HepG2 (cell line): ENCODE data around the gene LOXL4. TPM values are rescaled to one million over a fixed set of nuclear protein-coding genes. Genes with fewer than 3 reads are reported as not detected.
A peak's percentile ranks its signal among the peaks of the same experiment; 100 is the strongest.

Source experiments
- CBX1 ChIP-seq: IDR thresholded peaks from one replicate; pipeline ENCODE4 v1.6.1; 2016; ENCODE audit warnings: antibody characterized with exemption, low read depth
- MED1 ChIP-seq: sonication (generic); formaldehyde crosslinking; IDR thresholded peaks from 2 replicates; pipeline ENCODE4 v1.4.0; 2020; ENCODE audit warnings: missing genetic modification reagents
- SRF ChIP-seq: IDR thresholded peaks from 2 replicates; pipeline ENCODE4 v1.6.1; 2011; ENCODE audit warnings: mild to moderate bottlenecking, low read depth, low read length, moderate library complexity
- ZMYM2 ChIP-seq: sonication (generic); formaldehyde crosslinking; IDR thresholded peaks from 2 replicates; pipeline ENCODE4 v1.8.0; 2022; ENCODE audit warnings: mild to moderate bottlenecking, missing genetic modification reagents
- ZNF264 ChIP-seq: sonication (generic); formaldehyde crosslinking; IDR thresholded peaks from 2 replicates; pipeline ENCODE4 v1.4.0; 2020; ENCODE audit warnings: missing genetic modification reagents
- ZNF816 ChIP-seq: sonication (generic); formaldehyde crosslinking; IDR thresholded peaks from 2 replicates; pipeline ENCODE4 v1.8.0; 2022; ENCODE audit warnings: missing genetic modification reagents, mild to moderate bottlenecking, borderline replicate concordance
- polyA plus RNA-seq, 8 experiments: library from polyadenylated mRNA; depleted of rRNA in 3 of 8; stranded (reverse) in 7 of 8; unstranded in 1 of 8; fragments of >200 nt; fragmentation: Illumina TruSeq in 4 of 8; extraction: Trizol in 4 of 8; gene quantifications; 2 replicates each; pipeline versions ENCODE4 v1.2.1 to v1.2.3, GENCODE V29; 2011 to 2016; ENCODE audit warnings: low read depth in 4 of 8, missing spikeins in 1 of 8, mixed read lengths in 1 of 8; ENCODE audit not compliant: insufficient read depth in 1 of 8
- total RNA-seq, 5 experiments: library from RNA; depleted of rRNA; stranded (reverse); fragments of >200 nt; fragmentation: Illumina TruSeq; extraction: Trizol; gene quantifications; 2 replicates each; pipeline ENCODE4 v1.2.3, GENCODE V29; 2016; ENCODE audit warnings: low read depth in 1 of 5
- TF ChIP-seq, protein P1 (sequence below): IDR thresholded peaks from 2 replicates; pipeline ENCODE4 v1.6.1; 2012; ENCODE audit warnings: inconsistent platforms
- TF ChIP-seq, protein P2 (sequence below): sonication (generic); formaldehyde crosslinking; IDR thresholded peaks from 2 replicates; pipeline ENCODE4 v1.4.0; 2020; ENCODE audit warnings: missing genetic modification reagents
- TF ChIP-seq, protein P3 (sequence below): sonication (generic); formaldehyde crosslinking; IDR thresholded peaks from 2 replicates; pipeline ENCODE4 v1.4.0; 2020; ENCODE audit warnings: mild to moderate bottlenecking, missing genetic modification reagents
- TF ChIP-seq, protein P4 (sequence below): sonication (generic); formaldehyde crosslinking; IDR thresholded peaks from 2 replicates; pipeline ENCODE4 v1.4.0; 2020; ENCODE audit warnings: low read depth, missing genetic modification reagents

Gene LOXL4
- total and polyA plus RNA-seq, 2 of the 13 experiments (the other 11 are each of a cell fraction or from before 2014, with no cell fraction given), result 8.8 to 21.1 TPM

DNA sequence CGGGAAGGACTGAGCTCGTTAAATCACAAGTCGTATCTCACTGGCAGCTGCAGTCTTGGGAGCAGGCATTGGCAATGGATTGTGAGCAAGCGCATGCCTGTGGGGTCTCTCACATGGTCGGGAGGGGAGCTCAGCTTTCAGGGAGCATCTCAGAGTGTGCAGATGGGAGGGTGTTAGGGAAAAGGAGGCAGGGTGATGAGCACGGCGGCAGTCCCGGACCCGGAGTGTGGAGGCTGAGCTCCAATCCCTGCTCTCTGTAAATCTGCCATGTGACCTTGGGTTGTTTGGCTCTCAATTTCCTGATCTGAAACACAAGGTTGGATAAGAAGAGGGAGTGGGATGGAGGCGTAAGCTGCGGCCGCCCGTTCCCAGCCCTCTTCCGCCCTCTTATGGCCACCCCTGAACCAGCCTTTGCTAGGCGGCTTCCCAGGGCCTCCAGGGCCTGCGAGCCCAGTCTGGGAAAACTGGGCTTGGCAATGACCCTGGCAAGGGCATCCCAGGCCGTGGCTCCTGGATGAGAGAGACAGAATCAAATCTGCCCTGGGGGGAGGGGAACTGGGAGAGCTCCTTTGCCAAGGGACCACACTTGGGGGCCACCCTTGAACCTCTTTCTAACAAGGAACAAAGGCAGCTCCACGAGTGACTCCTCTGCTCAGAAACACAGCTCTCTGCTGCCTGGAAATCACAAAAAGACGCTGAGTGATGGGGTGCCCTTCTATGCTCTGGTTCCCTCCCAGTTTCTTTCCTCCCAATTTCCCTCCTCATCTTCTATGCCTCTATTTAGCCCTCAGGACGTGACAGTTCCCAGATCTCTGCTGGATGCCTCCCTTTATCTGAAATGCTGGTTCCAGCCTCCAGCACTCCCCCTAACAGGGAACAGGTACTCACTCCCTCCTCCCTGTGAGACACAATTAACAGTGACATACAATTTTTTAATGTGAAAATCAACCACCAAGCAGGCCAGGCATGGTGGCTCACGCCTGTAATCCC is 41.7 kb upstream of the LOXL4 start (continued):
- TF ChIP-seq ZNF816 (CRISPR knock-in tag), result no peak
- no peak for TF ChIP-seq ZMYM2 (CRISPR knock-in tag)
- TF ChIP-seq CBX1, result no peak
- TF ChIP-seq, protein P1, sequence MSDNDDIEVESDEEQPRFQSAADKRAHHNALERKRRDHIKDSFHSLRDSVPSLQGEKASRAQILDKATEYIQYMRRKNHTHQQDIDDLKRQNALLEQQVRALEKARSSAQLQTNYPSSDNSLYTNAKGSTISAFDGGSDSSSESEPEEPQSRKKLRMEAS, result 0 out of 2 replicates have a peak, but pooled peaks have one; percentile 31
- no peak for TF ChIP-seq MED1 (CRISPR knock-in tag)
- TF ChIP-seq, protein P2, sequence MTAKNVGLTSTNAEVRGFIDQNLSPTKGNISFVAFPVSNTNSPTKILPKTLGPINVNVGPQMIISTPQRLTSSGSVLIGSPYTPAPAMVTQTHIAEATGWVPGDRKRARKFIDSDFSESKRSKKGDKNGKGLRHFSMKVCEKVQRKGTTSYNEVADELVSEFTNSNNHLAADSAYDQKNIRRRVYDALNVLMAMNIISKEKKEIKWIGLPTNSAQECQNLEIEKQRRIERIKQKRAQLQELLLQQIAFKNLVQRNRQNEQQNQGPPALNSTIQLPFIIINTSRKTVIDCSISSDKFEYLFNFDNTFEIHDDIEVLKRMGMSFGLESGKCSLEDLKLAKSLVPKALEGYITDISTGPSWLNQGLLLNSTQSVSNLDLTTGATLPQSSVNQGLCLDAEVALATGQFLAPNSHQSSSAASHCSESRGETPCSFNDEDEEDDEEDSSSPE (CRISPR knock-in tag), result 0 out of 2 replicates have a peak, but pooled peaks have one; percentile 22
- no peak for TF ChIP-seq SRF
- TF ChIP-seq, protein P3, sequence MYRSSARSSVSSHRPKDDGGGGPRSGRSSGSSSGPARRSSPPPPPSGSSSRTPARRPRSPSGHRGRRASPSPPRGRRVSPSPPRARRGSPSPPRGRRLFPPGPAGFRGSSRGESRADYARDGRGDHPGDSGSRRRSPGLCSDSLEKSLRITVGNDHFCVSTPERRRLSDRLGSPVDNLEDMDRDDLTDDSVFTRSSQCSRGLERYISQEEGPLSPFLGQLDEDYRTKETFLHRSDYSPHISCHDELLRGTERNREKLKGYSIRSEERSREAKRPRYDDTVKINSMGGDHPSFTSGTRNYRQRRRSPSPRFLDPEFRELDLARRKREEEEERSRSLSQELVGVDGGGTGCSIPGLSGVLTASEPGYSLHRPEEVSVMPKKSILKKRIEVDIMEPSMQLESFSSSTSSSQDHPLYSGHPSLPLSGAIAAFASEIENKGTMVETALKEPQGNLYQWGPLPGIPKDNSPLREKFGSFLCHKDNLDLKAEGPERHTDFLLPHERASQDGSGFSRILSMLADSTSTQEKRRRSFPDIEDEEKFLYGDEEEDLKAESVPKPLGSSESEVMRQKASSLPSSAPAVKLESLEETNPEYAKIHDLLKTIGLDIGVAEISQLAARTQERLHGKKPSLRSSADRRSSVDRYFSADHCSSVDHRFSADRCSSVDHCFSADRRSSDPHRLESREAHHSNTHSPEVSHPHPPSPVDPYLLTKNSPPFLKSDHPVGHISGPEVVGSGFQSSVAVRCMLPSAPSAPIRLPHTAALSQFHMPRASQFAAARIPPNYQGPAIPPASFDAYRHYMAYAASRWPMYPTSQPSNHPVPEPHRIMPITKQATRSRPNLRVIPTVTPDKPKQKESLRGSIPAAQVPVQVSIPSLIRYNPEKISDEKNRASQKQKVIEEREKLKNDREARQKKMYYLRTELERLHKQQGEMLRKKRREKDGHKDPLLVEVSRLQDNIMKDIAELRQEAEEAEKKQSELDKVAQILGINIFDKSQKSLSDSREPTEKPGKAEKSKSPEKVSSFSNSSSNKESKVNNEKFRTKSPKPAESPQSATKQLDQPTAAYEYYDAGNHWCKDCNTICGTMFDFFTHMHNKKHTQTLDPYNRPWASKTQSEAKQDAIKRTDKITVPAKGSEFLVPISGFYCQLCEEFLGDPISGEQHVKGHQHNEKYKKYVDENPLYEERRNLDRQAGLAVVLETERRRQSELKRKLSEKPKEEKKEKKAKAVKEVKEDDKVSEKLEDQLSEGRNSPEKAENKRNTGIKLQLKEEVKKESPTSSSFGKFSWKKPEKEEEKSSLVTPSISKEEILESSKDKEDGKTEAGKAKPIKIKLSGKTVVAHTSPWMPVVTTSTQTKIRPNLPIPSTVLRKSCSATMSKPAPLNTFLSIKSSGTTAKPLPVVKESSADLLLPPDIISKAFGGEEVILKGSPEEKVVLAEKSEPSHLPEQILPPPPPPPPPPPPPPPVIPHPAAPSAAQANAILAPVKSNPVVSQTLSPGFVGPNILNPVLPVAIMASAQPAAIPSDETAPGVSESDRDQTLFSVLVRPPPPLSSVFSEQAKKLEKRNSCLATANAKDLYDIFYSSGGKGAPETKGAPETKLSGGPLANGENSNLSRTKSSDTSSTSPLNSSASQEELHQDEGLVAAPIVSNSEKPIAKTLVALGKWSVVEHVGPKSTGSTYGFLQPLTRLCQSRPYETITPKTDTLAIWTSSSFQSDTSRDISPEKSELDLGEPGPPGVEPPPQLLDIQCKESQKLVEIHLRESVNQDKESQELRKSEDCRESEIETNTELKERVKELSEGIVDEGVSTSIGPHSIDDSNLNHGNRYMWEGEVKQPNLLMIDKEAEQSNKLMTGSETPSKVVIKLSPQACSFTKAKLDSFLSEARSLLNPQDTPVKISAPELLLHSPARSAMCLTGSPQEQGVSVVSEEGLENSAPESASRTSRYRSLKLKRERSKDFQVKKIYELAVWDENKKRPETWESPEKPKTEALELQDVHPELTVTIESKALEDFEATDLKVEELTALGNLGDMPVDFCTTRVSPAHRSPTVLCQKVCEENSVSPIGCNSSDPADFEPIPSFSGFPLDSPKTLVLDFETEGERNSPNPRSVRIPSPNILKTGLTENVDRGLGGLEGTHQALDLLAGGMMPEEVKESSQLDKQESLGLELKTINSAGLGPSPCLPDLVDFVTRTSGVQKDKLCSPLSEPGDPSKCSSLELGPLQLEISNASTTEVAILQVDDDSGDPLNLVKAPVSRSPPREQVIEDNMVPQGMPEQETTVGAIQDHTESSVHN, result no peak
- TF ChIP-seq ZNF264 (CRISPR knock-in tag), result no peak
- TF ChIP-seq, protein P4, sequence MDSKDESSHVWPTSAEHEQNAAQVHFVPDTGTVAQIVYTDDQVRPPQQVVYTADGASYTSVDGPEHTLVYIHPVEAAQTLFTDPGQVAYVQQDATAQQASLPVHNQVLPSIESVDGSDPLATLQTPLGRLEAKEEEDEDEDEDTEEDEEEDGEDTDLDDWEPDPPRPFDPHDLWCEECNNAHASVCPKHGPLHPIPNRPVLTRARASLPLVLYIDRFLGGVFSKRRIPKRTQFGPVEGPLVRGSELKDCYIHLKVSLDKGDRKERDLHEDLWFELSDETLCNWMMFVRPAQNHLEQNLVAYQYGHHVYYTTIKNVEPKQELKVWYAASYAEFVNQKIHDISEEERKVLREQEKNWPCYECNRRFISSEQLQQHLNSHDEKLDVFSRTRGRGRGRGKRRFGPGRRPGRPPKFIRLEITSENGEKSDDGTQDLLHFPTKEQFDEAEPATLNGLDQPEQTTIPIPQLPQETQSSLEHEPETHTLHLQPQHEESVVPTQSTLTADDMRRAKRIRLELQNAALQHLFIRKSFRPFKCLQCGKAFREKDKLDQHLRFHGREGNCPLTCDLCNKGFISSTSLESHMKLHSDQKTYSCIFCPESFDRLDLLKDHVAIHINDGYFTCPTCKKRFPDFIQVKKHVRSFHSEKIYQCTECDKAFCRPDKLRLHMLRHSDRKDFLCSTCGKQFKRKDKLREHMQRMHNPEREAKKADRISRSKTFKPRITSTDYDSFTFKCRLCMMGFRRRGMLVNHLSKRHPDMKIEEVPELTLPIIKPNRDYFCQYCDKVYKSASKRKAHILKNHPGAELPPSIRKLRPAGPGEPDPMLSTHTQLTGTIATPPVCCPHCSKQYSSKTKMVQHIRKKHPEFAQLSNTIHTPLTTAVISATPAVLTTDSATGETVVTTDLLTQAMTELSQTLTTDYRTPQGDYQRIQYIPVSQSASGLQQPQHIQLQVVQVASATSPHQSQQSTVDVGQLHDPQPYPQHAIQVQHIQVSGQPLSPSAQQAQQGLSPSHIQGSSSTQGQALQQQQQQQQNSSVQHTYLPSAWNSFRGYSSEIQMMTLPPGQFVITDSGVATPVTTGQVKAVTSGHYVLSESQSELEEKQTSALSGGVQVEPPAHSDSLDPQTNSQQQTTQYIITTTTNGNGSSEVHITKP, result no peak
